Testis (tissue), 3 donors: ENCODE results near the gene ZNF438. TPM values are rescaled to one million over a fixed set of nuclear protein-coding genes. Genes with fewer than 3 reads are reported as not detected.

Experiments
- DNase-seq: peaks from one replicate; pipeline ENCODE4 v3.0.0-alpha.2; 2019
- H3K27ac ChIP-seq, 2 donors: fragments of 200-600 bp; sonication (generic); one replicate each; pipeline ENCODE4 v1.5.1; 2019
- H3K27me3 ChIP-seq: fragments of 200-600 bp; sonication (generic); one replicate; pipeline ENCODE4 v1.5.1; 2019
- H3K36me3 ChIP-seq: fragments of 200-600 bp; sonication (generic); one replicate; pipeline ENCODE4 v1.5.1; 2017; ENCODE audit warnings: low read depth; ENCODE audit errors: missing control alignments
- H3K4me1 ChIP-seq: fragments of 200-600 bp; sonication (generic); one replicate; pipeline ENCODE4 v1.5.1; 2019
- H3K4me3 ChIP-seq, 2 donors: fragments of 200-600 bp; sonication (generic); one replicate each; pipeline ENCODE4 v1.5.1; 2017 to 2019
- H3K9me3 ChIP-seq: fragments of 200-600 bp; sonication (generic); one replicate; pipeline ENCODE4 v1.5.1; 2017
- CTCF ChIP-seq, 3 experiments: fragments of 450-650 bp in 2 of 3; fragments of 200-600 bp in 1 of 3; sonication (generic) in 1 of 3; IDR thresholded peaks; one replicate each; pipeline ENCODE4 v1.5.1; 2016 to 2019; ENCODE audit warnings: antibody characterized with exemption in 3 of 3, mild to moderate bottlenecking in 2 of 3, moderate library complexity in 1 of 3
- POLR2A ChIP-seq: fragments of 450-650 bp; IDR thresholded peaks from one replicate; pipeline ENCODE4 v1.6.1; 2017; ENCODE audit warnings: antibody characterized with exemption, mild to moderate bottlenecking, moderate library complexity
- WGBS, 2 donors: methylation state at CpG; one replicate each; pipeline ENCODE4 v1.1.5; 2018; 5-methylcytosine and 5-hydroxymethylcytosine counted together
- intact Hi-C: fragments of 100-400 bp; cut with DNase I; formaldehyde crosslinking; loops from one replicate; pipeline ENCODE4 v1.15.1; 2023; ENCODE audit warnings: low total_unique reads
- polyA plus RNA-seq: library from polyadenylated mRNA; stranded (reverse); fragments of 350-450 nt; fragmentation: Illumina TruSeq; extraction: RNeasy Lipid Tissue Mini Kit (QIAGEN cat#74804); gene quantifications from one replicate; pipeline ENCODE4 v1.2.3, GENCODE V29; 2014; ENCODE audit warnings: low read depth, low replicate concordance; ENCODE audit not compliant: insufficient read depth
- total RNA-seq, 2 donors: library from RNA; depleted of rRNA; stranded (reverse); fragments of >200 nt; gene quantifications; one replicate each; pipeline ENCODE4 v1.2.3, GENCODE V29; 2016

The ZNF438 gene
- total and polyA plus RNA-seq, 3 donors from 2014 or later, result 15.3 to 17.8 (median 16.2) TPM

- no peaks in the 10 kb centered on the region for H3K4me1 ChIP-seq
- H3K9me3 ChIP-seq, result no peaks in the 10 kb centered on the region
- H3K27me3 ChIP-seq, result no peaks in the 10 kb centered on the region
- H3K4me3 ChIP-seq, result no peak overlapping the region
- 65 to 78% methylated on average over 3 of the region's 3 CpGs for WGBS, 2 donors
- intact Hi-C loops, result loop anchor here (10.0 kb wide), 1 partner anchor 253 kb away; no protein-coding TSS in a partner anchor
- H3K27ac ChIP-seq, result no peak overlapping the region
- DNase-seq, result no peak
- TF ChIP-seq CTCF (IDR thresholded peaks at IDR 0.05) (no peak), POLR2A (no peak)
- H3K36me3 ChIP-seq, result no peaks in the 10 kb centered on the region
Observed at GRCh38 chr10:31037749-31038148, 6.1 kb upstream of the ZNF438 start.

DNA sequence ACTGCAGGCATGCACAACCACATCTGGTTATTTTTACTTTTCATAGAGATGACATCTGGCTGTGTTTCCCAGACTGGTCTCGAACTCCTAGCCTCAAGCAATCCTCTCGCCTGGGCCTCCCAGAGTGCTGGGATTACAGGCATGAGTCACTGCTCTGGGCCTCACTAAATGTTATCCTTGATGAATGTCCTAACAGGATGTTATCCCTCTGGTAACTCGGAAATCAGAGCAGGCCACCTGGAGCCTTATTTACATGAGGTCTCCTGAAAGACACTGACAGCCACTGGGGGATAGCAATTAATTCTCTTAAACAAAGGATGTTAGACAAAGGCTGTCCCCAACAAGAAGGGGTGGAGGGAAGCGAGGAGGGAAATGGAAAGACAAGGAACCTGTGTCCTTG is 4.5 kb upstream of the ZNF438 start:
- no peaks in the 10 kb centered on the region for H3K4me1 ChIP-seq
- no peak overlapping the region for H3K4me3 ChIP-seq
- H3K27me3 ChIP-seq, result no peaks in the 10 kb centered on the region
- DNase-seq, result no peak
- intact Hi-C loops, result loop anchor here (10.0 kb wide), 1 partner anchor 251 kb away; no protein-coding TSS in a partner anchor
- H3K36me3 ChIP-seq, result no peaks in the 10 kb centered on the region
- no peak overlapping the region for H3K27ac ChIP-seq
- TF ChIP-seq POLR2A, result no peak
- TF ChIP-seq CTCF (IDR thresholded peaks at IDR 0.05), result no peak
- 78 to 84% methylated on average over 4 of the region's 4 CpGs for WGBS, 2 donors
- no peaks in the 10 kb centered on the region for H3K9me3 ChIP-seq

- no peak for DNase-seq
- WGBS, 2 donors, result 77 to 85% methylated on average over 1 of the region's 1 CpG
- Histone ChIP-seq H3K27ac (no peak overlapping the region), H3K36me3 (no peaks in the 10 kb centered on the region), H3K4me1 (peaks cover 8% of the 10 kb centered on the region), H3K4me3 (no peak overlapping the region), H3K9me3 (no peaks in the 10 kb centered on the region), H3K27me3 (no peaks in the 10 kb centered on the region)
- TF ChIP-seq CTCF (IDR thresholded peaks at IDR 0.05), result no peak
- TF ChIP-seq POLR2A, result no peak
- intact Hi-C loops, result loop anchor here (10.0 kb wide), 1 partner anchor 251 kb away; no protein-coding TSS in a partner anchor
Observed at GRCh38 chr10:31035266-31035798, 3.7 kb upstream of the ZNF438 start.

- DNase-seq, result no peak
- no peaks in the 10 kb centered on the region for H3K36me3 ChIP-seq
Observed at GRCh38 chr10:31034098-31034909, 2.6 kb upstream of the ZNF438 start.

More at GRCh38 chr10:31034098-31034909, 2.6 kb upstream of the ZNF438 start:
- no peak overlapping the region for H3K4me3 ChIP-seq
- H3K9me3 ChIP-seq, result no peaks in the 10 kb centered on the region
- TF ChIP-seq POLR2A (no peak), CTCF (IDR thresholded peaks at IDR 0.05) (no peak)
- intact Hi-C loops, result loop anchor here (10.0 kb wide), 1 partner anchor 250 kb away; no protein-coding TSS in a partner anchor
- H3K27ac ChIP-seq, result no peak overlapping the region
- 37 to 38% methylated on average over 2 of the region's 2 CpGs for WGBS, 2 donors
- H3K27me3 ChIP-seq, result no peaks in the 10 kb centered on the region
- H3K4me1 ChIP-seq, result peaks cover 17% of the 10 kb centered on the region
